ENCODE data around the gene TXN.
"Not testable (repeated sequence)": the region's sequence is repeated elsewhere in the genome, so short reads cannot be mapped to it uniquely, and the experiment has no call there.

TXN gene

DNA sequence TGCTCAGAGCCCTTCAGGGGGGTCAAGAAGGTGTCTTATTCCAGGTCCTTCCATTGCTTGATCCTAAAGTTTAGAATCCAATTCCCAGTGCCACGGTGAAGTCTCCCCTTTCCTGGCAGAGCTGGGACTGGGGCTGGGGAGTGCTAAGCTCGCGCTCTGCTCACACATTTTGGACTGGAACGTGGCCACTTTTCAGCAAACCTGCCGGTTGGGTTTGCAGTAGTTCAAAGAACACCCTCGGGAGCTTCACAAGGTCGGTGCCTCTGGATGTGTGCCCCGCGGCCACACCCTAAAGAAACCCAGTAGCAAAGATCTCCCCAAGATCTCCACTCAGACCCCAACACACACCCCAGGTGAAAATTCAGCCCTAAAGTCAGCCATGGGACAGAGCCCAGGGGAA is 48.3 kb downstream of the TXN start, which contains the start of gene C9orf152:
Gene C9orf152 (minus strand): TSS at position 129 of the 400 bp plus-strand sequence. CDS start 580 bp downstream, outside the sequence.
- no peak for DNase-seq (ENCODE audit: low read depth)

DNA sequence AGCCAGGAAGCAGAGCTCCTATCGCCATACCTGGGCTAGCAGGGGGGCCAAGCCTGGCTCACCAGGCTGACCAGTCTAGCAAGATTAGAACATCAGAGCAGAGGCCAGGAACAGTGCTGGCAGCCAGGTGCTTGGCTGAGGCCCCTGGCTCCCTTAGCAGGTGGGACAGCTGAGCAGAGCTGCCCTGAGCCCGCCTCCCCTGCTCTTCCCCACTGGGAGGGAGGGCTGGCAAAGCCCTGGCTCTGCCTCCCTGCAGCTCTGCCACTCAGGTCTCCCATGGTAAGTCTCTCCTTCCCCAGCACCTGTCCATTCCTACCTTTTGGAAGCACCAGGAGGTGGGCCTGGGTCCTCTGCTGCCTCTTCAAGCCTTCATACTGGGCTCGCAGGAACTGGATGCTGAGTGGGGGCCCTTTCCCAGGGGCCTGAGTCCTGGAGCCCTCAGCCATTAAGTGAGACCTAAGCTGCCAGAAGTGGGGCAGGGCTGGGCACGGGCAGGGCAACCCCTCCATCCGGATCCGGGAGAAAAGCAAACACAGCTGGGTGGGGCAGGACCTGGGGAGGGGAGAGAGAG is 49.2 kb downstream of the TXN start:
- DNase-seq (ENCODE audit: low read depth): no peak

DNA sequence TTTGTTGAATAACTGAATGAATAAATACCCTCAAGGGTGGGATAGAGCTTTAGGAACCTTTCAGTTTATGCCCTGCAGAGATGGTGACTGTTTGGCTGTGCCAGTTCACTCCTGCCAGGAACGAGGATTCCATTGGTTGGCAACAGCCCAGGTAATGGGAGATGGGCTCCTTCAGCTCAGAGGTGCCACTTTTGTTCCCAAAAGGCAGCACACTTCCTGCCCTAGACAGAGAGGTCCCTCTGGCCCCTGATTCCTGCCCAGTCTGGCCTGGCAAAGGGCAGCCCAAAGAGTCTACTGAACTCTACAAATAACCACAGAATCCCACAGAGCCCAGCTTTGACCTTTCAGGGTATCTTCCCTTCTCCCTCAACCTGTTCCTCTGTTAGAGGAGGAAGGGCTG is 49.9 kb downstream of the TXN start:
- DNase-seq (ENCODE audit: low read depth): no peak

DNA sequence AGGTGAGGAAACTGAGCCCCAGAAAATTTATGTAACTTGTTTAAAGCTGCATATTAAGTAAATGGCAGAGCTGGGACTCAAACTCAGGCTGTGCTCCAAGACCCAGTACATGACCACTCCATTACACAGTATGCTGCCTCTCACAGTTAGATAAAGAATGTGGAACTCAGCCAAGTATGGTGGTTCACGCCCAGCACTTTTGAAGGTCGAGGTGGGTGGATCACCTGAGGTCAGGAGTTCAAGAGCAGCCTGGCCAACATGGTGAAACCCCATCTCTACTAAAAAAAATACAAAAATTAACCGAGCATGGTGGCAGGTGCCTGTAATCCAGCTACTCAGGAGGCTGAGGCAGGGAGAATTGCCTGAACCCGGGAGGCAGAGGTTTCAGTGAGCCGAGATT is 50.7 kb downstream of the TXN start:
- DNase-seq (ENCODE audit: low read depth): not testable (repeated sequence)

DNA sequence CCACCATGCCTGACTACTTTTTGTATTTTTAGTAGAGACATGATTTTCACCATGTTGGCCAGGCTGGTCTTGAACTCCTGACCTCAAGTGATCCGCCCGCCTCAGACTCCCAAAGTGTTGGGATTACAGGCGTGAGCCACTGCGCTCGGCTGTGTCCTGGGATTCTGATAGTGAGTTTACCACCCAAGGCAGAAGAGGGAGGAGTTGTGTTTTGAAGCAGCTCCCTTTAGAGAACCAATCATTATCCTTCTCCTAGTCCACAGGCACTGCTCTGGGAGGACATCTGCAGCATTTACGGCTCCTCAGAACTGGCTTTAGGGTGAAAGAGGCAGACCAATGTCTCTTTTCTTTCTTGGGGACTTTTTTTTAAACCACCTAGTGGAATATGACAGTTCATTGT is 54.1 kb downstream of the TXN start:
- DNase-seq (ENCODE audit: low read depth): no peak

DNA sequence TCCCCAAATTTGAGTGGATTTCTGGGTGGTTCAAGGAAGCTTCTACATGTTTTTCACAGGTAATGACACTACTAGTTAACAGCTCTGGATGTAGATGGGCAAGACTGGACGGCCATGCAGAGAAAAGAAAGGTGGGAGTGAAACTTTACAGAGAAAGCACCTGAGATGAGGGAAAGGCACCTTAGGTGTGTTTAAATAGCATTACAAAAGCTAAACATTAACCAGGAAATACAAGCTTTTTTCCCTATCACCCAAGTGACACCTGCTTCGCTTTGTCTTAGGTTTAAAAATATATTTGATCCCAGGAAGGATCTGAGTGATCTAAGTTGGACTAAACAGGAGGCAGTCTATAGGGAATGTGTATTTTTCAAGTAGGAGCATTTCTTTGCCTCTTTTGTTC is 56.7 kb downstream of the TXN start:
- DNase-seq (ENCODE audit: low read depth): no peak

DNA sequence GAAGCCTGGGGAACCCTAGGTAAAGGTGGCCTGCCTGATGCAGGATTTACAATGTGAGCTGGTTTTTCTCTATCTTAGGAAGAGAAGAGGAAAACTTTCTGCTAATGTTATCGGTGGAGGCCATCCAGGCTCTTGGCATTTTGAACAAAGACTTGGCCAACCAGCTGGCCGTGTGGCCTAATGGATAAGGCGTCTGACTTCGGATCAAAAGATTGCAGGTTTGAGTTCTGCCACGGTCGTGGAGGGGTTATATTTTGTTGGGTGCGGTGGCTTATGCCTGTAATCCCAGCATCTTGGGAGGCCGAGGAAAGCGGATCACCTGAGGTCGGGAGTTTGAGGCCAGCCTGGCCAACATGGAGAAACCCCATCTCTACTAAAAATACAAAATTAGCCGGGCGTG is 58.0 kb downstream of the TXN start:
- DNase-seq (ENCODE audit: low read depth): no peak

DNA sequence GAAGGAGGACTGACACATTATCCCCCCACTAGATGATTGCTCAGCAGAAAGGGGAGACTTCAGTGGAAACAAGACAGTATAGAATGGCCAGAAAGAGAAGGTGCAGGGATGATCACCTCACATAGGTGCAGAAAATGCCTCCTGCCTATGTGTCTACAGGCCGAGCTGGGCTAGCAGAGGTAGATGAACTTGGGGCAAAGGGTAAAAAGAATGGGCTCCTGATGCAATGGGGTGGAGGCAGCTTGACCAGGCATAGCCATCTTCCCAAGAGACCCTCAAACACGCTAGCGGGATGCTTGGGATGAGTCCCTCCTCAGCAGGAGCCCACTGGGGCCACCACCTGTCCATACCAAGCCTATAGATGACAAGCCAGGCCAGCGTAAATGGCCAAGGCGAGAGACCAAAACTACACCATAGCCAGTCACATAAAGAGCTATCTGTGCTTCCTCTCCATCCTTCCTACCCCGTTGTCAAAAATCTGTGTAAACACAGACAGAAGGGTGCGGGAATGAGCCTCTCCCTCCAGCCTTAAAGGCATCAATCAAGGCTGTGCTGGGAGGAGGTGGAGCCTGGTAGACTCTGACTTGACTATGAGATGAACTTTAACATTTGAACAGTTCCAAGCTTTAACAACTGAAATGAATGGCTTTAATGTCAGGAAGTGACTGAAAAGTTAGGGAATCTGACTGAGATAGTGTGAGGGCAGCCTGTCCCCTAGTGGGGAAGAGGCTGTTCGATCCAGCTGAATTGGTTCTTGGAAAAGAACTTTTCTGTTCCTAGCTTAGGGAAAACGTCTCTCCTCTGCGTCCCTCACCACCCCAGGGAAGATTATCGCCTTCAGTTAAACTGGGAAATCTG is 58.7 kb downstream of the TXN start:
- no peak for DNase-seq (ENCODE audit: low read depth)

DNA sequence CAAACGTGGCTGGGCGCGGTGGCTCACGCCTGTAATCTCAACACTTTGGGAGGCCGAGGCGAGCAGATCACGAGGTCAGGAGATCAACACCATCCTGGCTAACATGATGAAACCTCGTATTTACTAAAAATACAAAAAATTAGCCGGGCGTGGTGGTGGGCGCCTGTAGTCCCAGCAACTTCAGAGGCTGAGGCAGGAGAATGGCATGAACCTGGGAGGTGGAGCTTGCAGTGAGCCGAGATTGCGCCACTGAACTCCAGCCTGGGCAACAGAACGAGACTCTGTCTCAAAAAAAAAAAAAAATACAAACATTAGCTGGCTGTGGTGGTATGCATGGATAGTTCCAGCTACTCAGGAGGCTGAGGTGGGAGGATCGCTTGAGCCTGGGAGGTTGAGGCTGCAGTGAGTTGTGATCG is 60.2 kb downstream of the TXN start:
- not testable (repeated sequence) for DNase-seq (ENCODE audit: low read depth)

Measured in stimulated activated CD8-positive, alpha-beta memory T cell treated with anti-CD3 and anti-CD28 coated beads, Interleukin-12 subunit alpha, Interleukin-12 subunit beta, amount 100 ng/mL, for 4 hours (primary cell).